ENCODE results near the gene BICDL2.
A peak's percentile ranks its signal among the peaks of the same experiment; 100 is the strongest.

The BICDL2 gene

DNA sequence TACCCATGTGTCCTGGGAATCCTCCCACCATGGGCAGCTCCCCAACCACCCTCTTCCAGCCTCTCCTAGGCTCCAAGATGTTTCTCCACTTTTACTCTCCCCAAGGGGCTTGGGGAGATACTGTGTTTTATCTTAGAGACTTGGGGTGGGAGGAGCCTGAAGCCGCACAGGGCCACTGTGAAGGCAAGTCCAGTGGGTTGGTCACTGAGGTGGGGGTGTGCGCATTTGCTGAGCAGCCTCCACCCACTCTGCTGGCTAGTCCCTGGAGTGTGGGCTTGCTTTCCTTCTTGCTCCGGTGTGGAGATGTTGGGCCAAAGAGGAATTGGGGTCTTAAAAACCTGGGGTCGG is 28.1 kb downstream of the BICDL2 start:
- DNase-seq: no peak

DNA sequence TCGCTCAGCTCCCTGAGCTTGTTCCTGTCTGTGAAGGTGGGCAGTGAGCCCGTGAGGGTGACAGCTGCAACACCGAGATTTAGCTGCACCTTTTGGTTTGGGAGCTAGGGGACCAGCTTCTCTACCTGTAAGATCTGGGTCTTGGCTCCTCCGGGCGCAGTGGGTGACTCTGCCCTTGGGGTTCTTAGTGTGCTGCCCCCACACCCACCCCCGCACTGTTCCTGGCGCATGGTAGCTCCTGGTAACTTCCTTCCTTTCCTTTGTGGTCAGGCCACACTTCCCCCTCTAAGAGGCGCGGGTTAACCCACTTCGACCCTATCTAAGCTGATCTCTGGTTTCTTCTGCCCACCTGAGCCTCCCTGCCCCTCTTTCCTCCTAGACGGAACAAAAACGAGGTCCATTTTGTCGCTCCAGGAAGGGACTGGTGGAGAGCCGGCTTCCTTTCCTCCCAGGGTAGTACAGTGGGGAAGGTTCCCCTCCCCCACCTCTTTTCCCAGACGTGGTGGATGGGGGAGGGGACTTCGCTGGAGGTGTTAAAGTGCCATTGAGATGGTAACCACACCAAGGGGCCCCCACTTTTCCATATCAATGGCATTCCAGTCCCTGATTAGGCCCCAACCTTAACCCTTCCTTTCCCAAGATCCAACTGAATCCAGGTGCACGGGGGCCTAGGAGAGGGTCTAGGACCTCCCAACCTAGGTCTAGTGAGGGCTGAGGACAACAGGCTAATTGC is 28.6 kb downstream of the BICDL2 start:
- peak; percentile 58 to 77 for DNase-seq

DNA sequence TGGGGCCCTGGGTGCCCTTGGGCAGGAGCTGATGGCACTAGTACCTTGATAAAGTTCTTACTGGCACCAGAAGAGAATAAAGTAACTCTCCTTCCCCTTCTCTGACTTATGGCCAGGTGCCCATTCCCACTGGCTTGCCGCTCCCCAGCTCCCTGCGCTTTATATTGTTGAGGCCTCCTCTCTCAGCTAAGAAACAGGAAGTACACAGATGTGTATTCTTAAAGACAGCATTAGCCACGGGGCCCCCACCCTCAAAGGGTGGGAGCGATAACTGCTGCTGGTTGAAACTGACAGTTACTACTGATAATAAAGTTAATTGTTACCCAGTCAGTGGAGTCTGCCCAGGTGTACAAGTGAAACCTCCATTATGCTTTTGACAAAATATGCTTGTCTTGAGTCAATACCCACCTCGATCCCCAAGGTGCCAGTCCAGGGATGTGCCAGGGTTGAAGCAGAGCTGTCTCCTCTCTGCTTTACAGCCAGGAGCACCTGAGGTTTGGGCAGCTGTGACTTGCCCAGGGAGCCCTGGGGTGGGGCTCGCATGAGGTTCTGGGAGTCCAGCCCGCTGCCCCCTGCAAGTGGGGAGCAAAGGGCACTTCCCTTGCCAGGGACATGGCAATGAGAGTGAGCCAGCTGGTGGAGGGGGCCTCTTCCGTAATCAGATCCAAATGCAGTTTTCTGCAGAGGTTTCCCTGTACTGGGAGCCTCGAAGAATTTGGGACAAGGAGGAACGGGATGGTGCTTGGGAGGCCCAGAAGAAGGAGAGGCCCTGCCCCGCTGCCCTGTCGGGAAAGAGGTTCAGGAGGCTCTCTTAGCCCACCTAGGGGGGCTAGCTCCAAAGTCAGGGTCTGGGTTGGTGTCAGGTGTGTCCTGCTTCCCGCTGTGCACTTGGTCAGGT is 29.4 kb downstream of the BICDL2 start:
- DNase-seq: peak; percentile 41 to 58

DNA sequence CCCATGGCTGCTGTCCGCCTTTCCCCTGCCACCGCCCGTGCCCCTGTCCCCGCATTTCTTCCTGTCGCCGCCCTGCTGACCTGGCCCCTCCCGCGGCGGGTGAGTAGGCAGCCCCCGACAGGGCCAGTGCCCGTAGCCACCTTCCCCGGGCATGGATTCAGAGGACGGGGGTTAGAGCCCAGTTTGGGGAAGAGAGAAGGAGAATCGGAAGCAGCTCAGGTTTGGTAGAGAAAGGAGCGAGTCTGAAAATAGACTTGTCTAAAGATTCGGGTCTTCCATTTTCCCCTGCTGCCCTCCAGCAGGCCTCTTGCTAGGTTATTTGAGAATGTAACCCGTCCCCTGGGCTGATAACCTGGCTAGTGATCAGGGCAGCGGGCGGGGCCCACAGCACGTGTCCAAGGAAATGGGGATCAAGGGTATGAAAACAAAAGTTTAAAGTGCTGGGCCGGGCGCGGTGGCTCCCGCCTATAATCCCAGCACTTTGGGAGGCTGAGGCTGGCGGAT is 31.9 kb downstream of the BICDL2 start:
- peak; percentile 25 to 40 for DNase-seq

DNA sequence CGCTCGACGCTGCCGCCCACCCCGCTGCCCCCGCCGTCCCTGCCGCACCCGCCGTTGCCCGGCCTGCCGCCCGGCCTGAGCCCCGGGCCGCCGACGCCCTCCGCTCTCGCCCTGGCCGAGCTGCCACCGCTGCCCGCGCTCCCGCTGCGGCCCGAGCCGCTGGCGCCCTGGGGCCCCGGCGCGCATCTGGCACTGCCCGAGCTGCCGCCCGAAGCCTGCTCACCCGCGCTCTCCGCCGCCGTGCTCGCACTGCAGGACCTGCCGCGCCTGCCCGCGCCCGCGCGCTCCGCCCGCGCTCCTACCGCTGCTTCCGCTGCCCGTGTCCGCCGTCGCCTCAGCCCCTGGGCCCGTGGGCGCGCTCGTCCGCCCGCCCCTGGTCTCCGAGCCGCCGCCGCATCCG is 32.4 kb downstream of the BICDL2 start:
- no peak for DNase-seq

DNA sequence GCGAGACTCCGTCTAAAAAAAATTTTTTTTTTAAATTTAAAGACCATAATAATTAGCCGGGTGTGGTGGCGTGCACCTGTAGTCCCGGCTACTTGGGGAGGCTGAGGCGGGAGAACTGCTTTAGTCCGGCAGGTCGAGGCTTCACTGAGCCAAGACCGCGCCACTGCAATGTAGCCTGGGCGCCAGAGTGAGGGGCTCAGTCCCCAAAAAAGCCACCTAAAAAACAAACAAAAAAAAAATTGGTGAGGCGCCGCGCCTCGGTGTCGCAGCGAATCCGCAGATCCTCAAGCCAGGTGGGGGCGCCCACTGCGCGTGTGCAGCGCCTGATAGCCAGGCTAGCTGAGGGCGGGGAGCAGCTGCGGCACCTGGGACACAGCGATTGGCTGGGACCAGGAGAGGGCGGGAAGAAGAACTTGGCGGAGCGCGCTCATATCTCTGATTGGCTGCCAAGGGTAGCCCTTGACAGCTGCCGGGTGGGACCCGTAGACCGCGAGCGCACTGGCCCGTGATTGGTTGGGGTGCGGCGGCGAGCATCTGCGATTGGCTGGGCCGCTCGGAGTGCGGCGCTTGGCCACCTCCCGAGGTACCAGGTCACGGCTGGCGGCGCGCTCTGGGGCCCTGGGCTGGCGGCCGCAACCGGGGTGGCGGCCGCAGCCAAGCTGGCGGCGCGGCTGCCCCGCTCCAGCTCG is 33.0 kb downstream of the BICDL2 start:
- peak; percentile 96 to 97 for DNase-seq

DNA sequence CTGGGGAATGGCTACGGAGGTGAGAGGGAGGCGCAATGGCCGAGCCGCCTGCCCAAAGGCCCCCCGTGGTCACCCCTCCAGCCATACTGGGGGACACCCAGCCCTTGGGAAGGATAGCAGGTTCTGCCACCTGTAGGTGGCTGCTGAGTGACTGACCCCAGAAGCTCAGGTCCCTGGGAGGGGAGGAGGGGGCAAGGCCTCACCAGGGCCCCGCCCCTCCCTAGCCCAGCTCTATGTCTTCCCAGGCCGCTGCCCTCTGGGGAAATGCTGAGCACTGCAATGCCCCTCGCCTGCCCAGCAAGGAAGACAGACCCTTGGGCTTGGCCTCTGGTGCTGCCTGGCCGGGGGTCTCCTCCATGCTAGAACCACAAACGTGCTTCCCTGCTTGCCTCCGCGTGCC is 35.4 kb downstream of the BICDL2 start:
- no peak for DNase-seq

DNA sequence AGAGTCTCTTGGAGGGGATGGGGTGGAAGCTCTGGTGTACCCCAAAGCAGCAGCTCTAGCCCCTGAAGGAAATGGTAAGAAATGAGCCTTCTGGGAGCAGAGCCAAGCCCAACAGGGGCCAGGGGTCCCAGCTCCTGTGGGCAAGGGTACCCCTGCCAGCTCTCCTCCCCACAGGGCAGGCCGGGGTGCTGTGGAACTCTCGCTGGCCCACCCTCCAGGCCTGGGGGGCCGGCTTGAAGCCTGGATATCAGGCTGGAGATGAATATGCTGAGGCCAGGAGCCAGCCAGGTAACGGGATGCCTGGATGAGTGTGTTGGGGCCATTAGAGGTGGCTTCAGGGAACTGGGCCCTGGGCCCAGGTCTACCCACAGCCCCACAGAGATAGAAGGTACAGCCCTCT is 36.2 kb downstream of the BICDL2 start:
- no peak for DNase-seq

DNA sequence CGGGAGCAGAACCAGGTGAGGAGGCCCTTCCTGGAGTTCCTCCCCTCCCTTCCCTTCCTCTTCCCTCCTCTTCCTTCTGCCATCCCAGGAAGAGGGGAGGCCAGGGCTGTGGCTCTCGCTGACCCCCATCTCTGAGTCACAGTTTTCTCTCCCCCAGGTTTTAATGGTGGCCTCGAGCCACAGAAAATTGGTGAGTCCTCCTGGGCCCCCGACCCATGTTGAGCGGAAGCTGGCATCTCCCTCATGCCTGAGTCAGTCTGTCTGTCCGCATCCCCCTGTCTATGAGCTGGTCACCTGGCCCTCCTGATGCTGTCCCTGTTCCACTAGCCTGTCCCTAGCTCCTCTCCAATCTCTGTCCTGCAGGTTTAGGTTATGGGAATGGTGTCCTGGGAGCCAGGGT is 36.8 kb downstream of the BICDL2 start:
- no peak for DNase-seq

DNA sequence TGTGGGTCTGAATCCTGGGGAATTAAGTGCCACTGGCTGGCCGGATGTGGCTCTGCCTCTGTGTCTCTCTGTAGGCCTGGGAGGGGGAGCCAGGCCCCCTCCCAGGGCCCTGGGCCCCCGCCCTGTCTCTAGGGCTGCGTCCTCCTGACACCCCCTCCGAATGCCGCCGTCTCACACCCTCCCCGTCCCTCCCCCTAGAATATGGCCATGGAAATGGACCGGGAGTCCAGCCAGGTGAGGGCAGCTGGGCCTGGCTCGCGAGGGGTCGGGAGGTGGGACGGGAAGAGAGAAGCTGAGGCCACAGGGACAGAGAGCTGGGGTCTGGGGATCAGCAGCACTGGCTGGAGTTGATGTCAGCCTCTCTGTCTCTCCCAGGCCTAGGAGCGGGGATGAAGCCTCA is 40.4 kb downstream of the BICDL2 start:
- no peak for DNase-seq

DNA sequence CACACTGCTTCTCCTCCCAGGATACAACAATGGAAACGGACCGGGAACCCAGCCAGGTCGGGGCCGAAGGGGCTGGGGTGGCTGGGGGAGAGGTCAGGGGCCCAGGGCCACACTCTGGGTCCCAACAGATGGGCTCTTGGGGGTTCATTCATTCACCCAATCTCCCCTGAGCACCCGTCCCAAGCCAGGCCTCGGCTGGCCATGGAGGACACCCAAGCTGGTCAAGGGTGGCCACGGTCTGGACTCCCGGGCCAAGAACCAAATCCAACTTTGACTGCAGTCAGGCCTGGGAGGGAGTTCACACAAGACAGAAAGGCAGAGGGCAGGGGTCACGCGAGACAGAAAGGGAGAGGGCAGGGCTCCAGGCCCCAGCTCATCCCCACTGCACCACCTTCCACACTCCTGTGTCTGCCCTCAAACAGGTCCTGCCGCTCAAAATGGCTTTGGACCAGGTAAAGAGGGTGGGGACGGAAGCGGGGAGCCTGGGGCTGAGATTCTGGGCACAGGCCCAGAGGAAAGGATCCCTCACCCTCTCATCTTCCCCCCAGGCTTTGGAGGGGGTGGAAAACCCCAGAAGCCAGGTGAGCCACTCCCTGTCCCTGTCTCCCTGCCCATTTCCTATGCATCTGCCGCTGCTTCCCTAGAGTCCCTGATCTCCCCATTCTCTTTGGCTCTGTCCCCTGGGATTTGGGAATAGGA is 44.2 kb downstream of the BICDL2 start:
- no peak for DNase-seq

DNA sequence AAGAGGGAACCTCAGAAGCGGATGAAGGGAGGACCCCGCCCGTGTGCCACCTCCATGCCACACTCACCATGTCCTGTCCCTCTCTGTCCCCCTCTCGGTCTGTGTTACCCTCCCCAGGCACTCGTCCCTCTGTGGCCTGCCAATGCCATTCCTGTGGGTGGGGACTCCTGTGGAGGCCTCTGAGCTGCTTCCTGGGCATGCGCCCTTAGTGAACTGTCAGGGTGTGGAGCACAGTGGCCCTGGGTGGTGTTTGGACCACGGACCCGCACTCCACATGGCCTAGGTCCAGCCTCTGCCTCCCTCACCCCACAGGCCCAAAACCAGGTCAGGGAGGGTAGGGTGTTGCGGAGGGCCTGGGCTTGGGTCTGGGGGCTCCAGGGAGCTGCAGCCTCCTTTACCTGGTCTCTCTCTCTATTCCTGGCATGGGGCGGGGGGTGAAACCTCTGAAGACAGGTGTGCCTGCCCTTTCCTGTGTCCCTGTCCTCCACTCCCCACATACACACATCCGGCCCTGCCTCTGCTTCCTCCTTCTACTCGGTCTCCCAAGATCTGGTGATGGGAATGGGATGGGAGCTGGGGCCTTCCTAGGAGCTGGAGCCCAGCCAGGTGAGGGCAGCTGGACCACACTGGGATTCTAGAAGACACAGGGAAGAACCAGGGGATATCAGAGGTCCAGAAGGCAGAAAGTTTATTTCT is 45.0 kb downstream of the BICDL2 start:
- no peak for DNase-seq

DNA sequence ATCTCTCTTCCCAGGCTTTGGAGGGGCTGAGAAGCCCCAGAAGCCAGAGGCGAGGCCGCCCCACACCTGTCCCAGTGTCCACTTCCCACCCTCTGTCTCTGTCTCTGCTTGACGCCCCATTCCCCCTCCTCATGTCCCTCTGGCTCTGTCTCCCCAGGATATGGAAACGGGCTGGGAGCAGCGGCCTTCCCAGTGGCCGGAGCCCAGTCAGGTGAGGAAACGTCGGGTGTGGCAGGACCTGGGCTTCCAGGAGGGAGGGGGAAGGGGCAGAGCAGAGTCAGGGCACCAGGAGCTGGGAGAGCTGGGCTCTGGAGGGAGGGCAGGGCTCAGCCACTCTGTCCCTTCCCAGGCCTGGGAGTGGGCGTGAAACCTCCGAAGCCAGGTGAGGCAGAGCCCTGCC is 45.9 kb downstream of the BICDL2 start:
- no peak for DNase-seq

DNA sequence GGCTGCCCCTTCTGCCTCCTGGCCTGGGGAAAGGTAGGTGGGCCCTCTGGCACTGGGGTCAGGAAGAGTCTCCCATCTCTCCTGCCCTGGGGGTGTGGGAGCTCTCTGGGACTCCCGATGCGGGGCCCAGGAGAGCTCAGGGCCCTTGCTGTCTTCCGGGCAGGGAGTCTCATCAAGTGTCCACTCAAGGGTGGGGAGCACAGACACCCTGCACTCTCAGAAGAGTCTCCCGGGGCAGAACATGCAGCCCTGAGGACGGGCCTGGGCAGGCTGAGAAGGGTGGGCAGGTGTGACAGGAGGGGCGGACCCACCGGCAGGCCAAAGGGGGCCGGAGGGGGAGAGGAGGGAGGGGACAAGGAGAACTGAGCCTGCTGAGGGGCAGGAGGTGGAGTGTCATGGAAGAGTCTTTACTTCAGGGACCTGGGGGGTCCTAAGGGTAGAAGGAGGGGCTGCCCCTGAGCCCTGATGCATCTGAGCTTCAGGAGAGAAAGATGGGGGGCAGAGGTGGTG is 48.1 kb downstream of the BICDL2 start:
- no peak for DNase-seq

DNA sequence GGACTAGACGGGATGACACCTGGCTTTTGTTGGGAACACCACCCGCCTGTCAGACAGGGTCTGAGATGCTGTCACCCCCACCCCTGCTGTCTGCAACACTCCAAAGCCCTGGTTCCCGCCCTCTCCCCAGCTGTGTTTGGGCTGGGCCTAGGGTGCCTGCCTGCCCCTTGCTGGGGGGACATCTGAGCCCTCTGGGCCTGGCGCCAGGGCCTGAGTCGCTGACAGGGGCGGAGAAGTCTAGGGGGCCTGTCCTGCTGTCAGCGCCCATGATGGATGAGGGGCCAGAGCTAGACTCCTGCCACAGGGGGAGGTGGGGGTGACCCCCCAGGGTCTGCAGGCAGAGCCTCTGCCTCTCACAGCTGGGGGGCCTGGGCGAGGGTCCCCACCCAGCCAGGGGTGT is 48.9 kb downstream of the BICDL2 start:
- no peak for DNase-seq

DNA sequence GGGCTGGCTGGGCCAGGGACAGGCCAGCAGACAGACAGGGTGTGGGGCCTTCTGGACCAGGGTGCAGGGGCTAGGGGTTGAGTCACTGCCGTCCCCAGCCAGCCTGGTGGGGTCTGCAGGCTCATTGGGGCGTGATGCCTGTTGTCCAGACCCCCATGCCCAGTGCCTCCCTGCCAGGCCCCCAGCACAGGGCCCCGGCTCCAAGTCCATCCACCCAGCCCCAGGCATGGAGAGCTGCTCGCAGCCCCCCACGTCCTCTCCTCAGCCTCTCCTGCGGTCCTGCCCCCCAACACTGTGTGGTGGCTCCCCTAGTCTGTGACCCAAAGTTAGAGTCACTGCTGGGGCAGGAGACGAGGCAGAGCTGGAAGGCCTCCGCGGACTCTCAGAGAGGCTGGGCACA is 49.5 kb downstream of the BICDL2 start:
- no peak for DNase-seq

DNA sequence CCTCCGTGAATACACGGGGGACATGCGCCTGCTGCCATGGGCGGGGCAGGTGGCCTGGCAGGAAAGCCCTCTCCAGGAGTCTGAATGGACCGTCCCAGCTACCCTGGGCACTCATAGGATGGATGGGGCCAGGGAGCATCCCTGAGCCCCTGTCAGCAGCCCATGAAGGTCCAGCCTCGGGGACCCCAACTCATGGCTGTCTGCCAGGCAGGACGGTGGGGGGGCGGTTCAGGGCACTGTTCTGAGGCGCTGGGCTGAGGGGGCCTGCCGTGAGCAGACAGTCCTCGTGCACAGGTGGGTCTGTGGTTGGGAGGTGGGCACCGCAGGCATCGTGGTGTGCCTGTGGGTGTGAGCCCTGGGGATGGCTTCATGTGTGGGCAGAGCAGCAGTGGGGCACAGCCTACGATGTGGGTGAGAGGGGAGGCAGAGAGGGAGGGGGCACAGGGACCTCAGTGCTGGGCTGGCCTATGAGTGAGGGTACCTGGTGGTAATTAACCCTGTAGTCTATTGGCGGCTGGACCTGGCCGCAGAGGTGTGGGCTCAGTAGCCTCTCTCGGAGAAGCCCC is 50.0 kb downstream of the BICDL2 start:
- no peak for DNase-seq

DNA sequence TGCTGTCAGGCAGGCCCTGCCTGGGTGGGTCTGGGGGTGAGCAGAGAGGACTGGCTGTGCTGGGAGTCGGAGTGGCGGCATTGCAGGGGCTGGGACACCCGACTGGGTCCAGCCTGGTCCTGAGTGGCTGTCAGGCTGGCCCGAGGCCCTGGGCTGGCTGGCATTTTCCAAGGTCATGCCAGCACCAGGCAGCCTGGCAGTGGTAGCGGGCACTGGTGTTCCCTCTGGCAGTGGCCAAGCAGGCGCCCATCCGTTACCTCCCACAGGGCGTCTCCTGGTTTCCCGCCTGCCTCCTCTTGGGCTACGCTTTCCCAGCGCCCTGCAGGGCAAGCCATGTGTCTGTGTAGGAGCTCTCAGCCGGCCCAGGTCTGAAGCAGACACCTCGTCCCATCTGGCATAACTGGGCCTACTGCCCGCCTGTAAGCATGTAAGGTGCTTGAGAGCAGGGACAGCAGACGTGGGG is 50.8 kb downstream of the BICDL2 start:
- no peak for DNase-seq

DNA sequence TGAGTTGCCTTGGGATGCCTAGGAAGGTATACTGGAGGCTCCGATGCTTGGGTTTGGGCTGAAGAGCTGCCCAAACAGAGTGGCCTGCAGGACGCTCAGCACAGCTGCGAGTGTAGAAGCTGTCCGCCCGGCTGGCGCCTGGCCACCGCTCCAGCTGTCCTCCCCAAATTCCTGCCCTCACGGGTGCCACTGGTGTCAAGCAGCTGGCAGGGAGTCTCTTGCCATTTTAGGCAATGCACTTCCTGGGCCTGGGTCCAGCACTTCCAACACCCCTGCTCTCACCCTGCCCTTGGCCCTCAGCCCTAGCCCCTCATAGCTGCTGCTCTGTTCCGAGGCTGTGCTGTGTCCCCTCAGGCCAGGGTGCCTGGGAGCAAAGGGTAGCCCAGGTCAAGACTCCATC is 51.3 kb downstream of the BICDL2 start:
- DNase-seq: no peak

DNA sequence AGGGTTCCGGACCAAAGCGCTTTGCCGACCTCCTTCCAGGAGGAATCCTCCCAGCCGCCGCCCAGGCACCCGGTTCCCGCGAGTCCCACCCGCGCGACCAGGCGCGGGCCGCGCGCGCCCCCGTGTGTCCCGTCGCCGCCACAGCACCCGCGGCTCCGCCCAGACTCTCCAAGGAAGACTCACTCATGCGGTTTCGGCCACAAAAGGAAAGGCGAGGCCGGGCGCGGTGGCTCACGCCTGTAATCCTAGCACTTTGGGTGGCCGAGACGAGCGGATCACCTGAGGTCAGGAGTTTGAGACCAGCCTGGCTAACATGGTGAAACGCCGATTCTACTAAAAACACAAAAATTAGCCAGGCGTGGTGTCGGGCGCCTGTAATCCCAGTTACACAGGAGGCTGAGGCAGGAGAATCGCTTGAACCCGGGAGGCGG is 53.0 kb downstream of the BICDL2 start:
- DNase-seq: peak; percentile 47 to 50

DNA sequence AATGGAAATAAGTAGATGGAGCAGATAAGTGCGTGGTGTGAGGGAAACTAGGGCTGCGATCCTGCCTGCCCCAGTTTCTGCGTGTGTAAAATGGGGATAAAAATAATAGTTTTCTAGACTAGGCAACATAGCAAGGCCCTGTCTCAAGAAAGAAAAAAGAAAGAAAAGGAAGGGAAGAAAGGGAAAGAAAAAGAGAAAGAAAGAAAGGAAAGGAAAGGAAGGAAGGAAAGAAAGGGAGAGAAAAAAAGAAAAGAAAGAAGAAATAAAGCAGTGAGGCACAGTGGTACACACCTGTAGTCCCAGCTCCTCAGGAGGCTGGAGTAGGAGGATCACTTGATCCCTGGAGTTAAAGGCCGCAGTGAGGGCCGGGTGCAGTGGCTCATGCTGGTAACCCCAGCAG is 54.3 kb downstream of the BICDL2 start:
- no peak for DNase-seq

DNA sequence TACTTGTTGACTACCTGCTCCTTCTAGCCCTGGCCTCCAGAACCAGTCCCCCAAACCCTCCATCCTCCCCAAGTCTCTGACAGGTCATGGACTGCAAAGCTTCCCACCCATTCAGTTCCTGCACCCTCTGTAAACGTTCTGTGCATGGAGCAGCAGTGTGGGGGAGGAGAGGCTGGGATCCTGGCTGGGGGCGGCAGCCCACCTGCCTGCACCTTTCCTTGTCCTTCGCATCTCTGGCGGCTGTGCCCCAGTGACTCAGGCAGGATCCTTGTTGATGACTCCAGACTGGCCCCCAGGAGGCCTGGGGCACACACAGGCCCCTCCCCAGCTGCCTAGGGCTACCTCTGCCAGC is 54.9 kb downstream of the BICDL2 start:
- no peak for DNase-seq
